ENCODE results near the gene WDCP.

Gene WDCP

DNA sequence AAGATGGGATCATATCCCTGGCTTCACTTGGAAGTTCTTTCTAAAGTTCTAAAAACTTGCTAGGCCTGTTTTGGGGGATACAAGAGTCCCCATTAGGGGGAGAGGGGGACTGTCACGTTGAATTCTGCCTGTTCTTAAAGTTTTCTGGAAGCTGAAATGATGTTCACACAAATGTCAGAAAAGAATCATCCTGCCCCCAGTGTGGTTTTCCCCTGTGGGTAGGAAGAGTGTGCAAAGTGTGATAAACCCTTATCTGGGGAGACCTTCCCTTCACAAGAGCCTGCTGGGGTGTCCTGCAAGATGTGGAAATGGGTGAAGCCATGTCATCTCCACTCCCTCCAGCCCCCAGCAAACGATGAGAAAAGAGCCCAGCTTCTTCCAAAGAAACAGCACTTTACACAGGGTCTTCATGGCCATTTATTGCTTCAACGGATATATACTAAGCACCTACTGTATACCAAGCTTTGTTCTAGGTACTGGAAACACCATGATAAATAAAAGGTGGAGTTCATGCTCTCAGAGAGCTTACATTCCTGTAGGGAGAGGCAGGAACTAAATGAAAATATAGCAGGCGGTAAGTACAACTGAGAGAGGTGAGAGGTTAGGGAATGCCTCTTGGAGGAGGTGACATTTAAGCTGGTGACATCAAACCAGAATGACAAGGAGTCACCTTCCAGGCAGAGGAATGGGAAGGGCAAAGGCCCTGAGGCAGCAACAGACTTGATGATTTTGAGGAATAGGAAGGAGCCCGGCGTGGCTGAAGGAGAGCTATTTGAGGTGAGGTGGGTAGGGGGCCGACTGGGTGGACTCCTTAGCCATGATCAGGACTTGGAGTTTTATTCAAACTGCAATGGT lies 35.7 kb downstream of the WDCP start:
- no peak overlapping the region for H3K4me3 ChIP-seq (ENCODE audit: low read depth, low read length)
- no peaks in the 10 kb centered on the region for H3K36me3 ChIP-seq (ENCODE audit: control insufficient read depth, insufficient read depth, low read length)
- H3K4me1 ChIP-seq (ENCODE audit: control insufficient read depth, insufficient read depth, low read length): peaks cover 17% of the 10 kb centered on the region
- no peaks in the 10 kb centered on the region for H3K9me3 ChIP-seq (ENCODE audit: control insufficient read depth, insufficient read depth, low read length)
- peaks cover 14% of the 10 kb centered on the region for H3K27me3 ChIP-seq (ENCODE audit: control insufficient read depth, insufficient read depth, low read length)
- H3K27ac ChIP-seq (ENCODE audit: low read depth, low read length): no peak overlapping the region
- H3K9ac ChIP-seq (ENCODE audit: low read depth, low read length): no peak overlapping the region

DNA sequence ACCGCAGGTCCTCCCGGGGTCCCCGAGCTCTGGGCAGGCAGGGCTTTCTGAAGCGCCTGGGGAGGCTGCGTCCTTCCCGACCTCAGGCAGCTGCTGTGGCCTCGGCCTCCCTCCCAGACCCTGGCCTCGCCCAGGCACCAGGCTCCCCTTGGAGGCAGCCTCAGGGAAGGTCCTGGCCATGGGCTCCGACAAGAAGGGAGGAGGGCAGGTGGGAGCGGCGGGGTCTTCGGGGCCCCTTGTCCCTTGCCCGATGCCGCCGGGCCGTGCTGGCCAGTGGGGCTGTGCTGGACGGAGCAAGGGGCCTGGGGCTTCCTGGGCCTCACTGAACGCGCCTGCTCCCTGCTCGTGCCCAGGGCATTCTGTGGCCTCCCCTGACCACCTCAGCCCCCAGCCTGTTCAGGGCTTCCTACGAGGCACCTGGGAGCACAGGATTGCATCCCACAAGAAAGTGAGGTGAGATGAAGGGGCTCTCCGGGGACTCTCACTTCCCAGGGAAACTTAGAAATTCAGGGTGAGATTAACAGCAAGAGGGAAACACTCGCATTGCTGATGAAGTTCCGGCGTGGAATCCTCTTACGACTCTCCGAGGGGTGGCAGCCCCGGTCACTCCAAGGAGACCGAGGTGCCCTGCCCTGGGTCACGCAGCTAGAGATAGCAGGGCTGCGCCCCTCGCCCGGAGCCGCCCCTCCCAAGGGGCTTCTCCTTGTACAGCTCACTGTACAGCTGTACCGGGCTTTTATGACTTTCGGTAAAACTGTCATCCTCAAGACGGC lies 36.5 kb downstream of the WDCP start:
- H3K9ac ChIP-seq (ENCODE audit: low read depth, low read length): peak overlapping the region; percentile 59; the same call in 1 of the 2 replicates
- H3K4me3 ChIP-seq (ENCODE audit: low read depth, low read length): peak overlapping the region; percentile 66
- no peaks in the 10 kb centered on the region for H3K36me3 ChIP-seq (ENCODE audit: control insufficient read depth, insufficient read depth, low read length)
- peaks cover 14% of the 10 kb centered on the region for H3K27me3 ChIP-seq (ENCODE audit: control insufficient read depth, insufficient read depth, low read length)
- H3K9me3 ChIP-seq (ENCODE audit: control insufficient read depth, insufficient read depth, low read length): no peaks in the 10 kb centered on the region
- H3K4me1 ChIP-seq (ENCODE audit: control insufficient read depth, insufficient read depth, low read length): peaks cover 17% of the 10 kb centered on the region
- H3K27ac ChIP-seq (ENCODE audit: low read depth, low read length): no peak overlapping the region

- Histone ChIP-seq H3K9me3 (ENCODE audit: control insufficient read depth, insufficient read depth, low read length) (no peaks in the 10 kb centered on the region), H3K27me3 (ENCODE audit: control insufficient read depth, insufficient read depth, low read length) (peaks cover 14% of the 10 kb centered on the region), H3K4me1 (ENCODE audit: control insufficient read depth, insufficient read depth, low read length) (peaks cover 17% of the 10 kb centered on the region), H3K27ac (ENCODE audit: low read depth, low read length) (no peak within 1 kb of the TSS), H3K9ac (ENCODE audit: low read depth, low read length) (peak within 1 kb of the TSS; percentile 59), H3K4me3 (ENCODE audit: low read depth, low read length) (peak within 1 kb of the TSS; percentile 66), H3K36me3 (ENCODE audit: control insufficient read depth, insufficient read depth, low read length) (no peaks in the 10 kb centered on the region)
Measured at GRCh38 chr2:24009680-24010476, 37.3 kb downstream of the WDCP start, which contains the start of gene MFSD2B. Gene MFSD2B, plus strand, starts transcription at chr2:24010085. Its CDS starts 12 bp downstream, at chr2:24010097.

DNA sequence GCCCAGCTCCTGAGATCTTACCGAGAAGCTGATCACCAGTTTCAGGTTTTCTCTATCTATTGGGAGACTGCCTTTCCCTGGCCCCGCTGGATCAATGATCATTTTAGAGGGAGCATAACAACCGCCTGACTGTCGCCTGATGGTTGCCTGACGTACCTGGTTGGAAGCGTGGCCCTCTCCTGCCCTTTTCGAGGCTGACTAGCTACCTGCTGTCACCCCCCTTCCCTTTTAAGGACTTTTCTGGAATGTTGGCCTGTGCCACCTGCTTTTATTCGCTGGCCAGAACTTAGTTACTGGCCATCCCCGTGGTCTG lies 37.9 kb downstream of the WDCP start:
- H3K9ac ChIP-seq (ENCODE audit: low read depth, low read length): peak overlapping the region; percentile 59
- no peaks in the 10 kb centered on the region for H3K9me3 ChIP-seq (ENCODE audit: control insufficient read depth, insufficient read depth, low read length)
- H3K27ac ChIP-seq (ENCODE audit: low read depth, low read length): no peak overlapping the region
- peaks cover 14% of the 10 kb centered on the region for H3K27me3 ChIP-seq (ENCODE audit: control insufficient read depth, insufficient read depth, low read length)
- no peaks in the 10 kb centered on the region for H3K36me3 ChIP-seq (ENCODE audit: control insufficient read depth, insufficient read depth, low read length)
- peaks cover 17% of the 10 kb centered on the region for H3K4me1 ChIP-seq (ENCODE audit: control insufficient read depth, insufficient read depth, low read length)
- peak overlapping the region; percentile 66 for H3K4me3 ChIP-seq (ENCODE audit: low read depth, low read length)

GRCh38 chr2:24008672-24009366 lies 38.4 kb downstream of the WDCP start:
- Histone ChIP-seq H3K36me3 (ENCODE audit: control insufficient read depth, insufficient read depth, low read length) (no peaks in the 10 kb centered on the region), H3K27me3 (ENCODE audit: control insufficient read depth, insufficient read depth, low read length) (peaks cover 14% of the 10 kb centered on the region), H3K9me3 (ENCODE audit: control insufficient read depth, insufficient read depth, low read length) (no peaks in the 10 kb centered on the region), H3K9ac (ENCODE audit: low read depth, low read length) (no peak overlapping the region), H3K4me3 (ENCODE audit: low read depth, low read length) (no peak overlapping the region), H3K27ac (ENCODE audit: low read depth, low read length) (no peak overlapping the region), H3K4me1 (ENCODE audit: control insufficient read depth, insufficient read depth, low read length) (peaks cover 17% of the 10 kb centered on the region)

GRCh38 chr2:24007693-24008092 lies 39.5 kb downstream of the WDCP start:
- Histone ChIP-seq H3K9me3 (ENCODE audit: control insufficient read depth, insufficient read depth, low read length) (no peaks in the 10 kb centered on the region), H3K4me1 (ENCODE audit: control insufficient read depth, insufficient read depth, low read length) (peaks cover 17% of the 10 kb centered on the region), H3K27ac (ENCODE audit: low read depth, low read length) (no peak overlapping the region), H3K27me3 (ENCODE audit: control insufficient read depth, insufficient read depth, low read length) (peaks cover 14% of the 10 kb centered on the region), H3K36me3 (ENCODE audit: control insufficient read depth, insufficient read depth, low read length) (no peaks in the 10 kb centered on the region), H3K4me3 (ENCODE audit: low read depth, low read length) (no peak overlapping the region), H3K9ac (ENCODE audit: low read depth, low read length) (no peak overlapping the region)

- H3K9me3 ChIP-seq (ENCODE audit: control insufficient read depth, insufficient read depth, low read length): no peaks in the 10 kb centered on the region
- peaks cover 16% of the 10 kb centered on the region for H3K4me1 ChIP-seq (ENCODE audit: control insufficient read depth, insufficient read depth, low read length)
- H3K4me3 ChIP-seq (ENCODE audit: low read depth, low read length): no peak overlapping the region
- peaks cover 4% of the 10 kb centered on the region for H3K36me3 ChIP-seq (ENCODE audit: control insufficient read depth, insufficient read depth, low read length)
- no peak overlapping the region for H3K27ac ChIP-seq (ENCODE audit: low read depth, low read length)
- H3K9ac ChIP-seq (ENCODE audit: low read depth, low read length): no peak overlapping the region
- no peaks in the 10 kb centered on the region for H3K27me3 ChIP-seq (ENCODE audit: control insufficient read depth, insufficient read depth, low read length)
Measured at GRCh38 chr2:23994567-23994966, 52.6 kb downstream of the WDCP start.

GRCh38 chr2:23993736-23994269 lies 53.4 kb downstream of the WDCP start:
- no peak overlapping the region for H3K27ac ChIP-seq (ENCODE audit: low read depth, low read length)
- H3K4me1 ChIP-seq (ENCODE audit: control insufficient read depth, insufficient read depth, low read length): peaks cover 16% of the 10 kb centered on the region
- H3K36me3 ChIP-seq (ENCODE audit: control insufficient read depth, insufficient read depth, low read length): peaks cover 3% of the 10 kb centered on the region; the same call in 1 of the 2 replicates
- no peaks in the 10 kb centered on the region for H3K27me3 ChIP-seq (ENCODE audit: control insufficient read depth, insufficient read depth, low read length)
- H3K4me3 ChIP-seq (ENCODE audit: low read depth, low read length): no peak overlapping the region
- no peak overlapping the region for H3K9ac ChIP-seq (ENCODE audit: low read depth, low read length)
- H3K9me3 ChIP-seq (ENCODE audit: control insufficient read depth, insufficient read depth, low read length): no peaks in the 10 kb centered on the region

DNA sequence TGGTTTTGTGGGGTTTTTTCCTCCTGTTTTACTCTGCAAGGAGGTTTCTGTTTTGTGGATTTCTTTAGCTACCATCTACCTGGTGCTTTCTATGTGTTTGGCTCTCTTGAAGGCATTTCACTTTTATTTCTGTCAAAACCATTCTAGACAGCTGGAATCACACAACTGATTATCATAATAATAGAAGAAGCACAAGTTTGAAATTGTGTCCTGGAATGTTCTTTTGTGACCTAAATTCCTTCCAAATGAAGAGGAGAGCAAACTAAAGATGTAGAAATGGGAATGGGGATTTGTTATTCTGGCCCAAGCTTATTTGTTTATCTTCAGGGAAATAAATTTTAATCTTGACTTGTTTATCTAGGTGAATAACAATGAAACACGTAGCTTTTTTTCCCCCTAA lies 54.3 kb downstream of the WDCP start:
- Histone ChIP-seq H3K9me3 (ENCODE audit: control insufficient read depth, insufficient read depth, low read length) (no peaks in the 10 kb centered on the region), H3K27me3 (ENCODE audit: control insufficient read depth, insufficient read depth, low read length) (no peaks in the 10 kb centered on the region), H3K4me1 (ENCODE audit: control insufficient read depth, insufficient read depth, low read length) (peaks cover 16% of the 10 kb centered on the region), H3K27ac (ENCODE audit: low read depth, low read length) (peak overlapping the region; percentile 50), H3K4me3 (ENCODE audit: low read depth, low read length) (no peak overlapping the region; the same call in 1 of the 2 replicates), H3K9ac (ENCODE audit: low read depth, low read length) (no peak overlapping the region), H3K36me3 (ENCODE audit: control insufficient read depth, insufficient read depth, low read length) (peaks cover 9% of the 10 kb centered on the region; the same call in 1 of the 2 replicates)

DNA sequence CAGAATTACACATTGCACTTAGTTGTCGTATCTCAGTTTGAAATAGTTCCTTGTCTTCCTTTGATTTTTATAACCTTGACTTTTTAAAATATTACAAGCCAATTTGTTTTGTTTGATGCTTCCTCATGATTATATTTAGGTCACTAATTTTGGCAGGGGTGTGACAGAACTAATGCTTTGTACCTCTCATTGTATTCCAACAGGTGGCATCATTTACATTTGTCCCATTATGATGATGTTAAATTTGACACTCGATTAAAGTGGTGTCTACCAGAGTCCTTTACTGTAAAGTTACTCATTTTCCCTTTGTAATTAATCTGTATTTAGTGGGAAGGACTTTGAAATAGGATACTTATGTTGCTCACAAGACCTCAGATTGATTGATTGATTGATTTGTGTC lies 58.8 kb downstream of the WDCP start:
- H3K27me3 ChIP-seq (ENCODE audit: control insufficient read depth, insufficient read depth, low read length): no peaks in the 10 kb centered on the region
- H3K4me3 ChIP-seq (ENCODE audit: low read depth, low read length): no peak overlapping the region
- no peaks in the 10 kb centered on the region for H3K9me3 ChIP-seq (ENCODE audit: control insufficient read depth, insufficient read depth, low read length)
- no peak overlapping the region for H3K9ac ChIP-seq (ENCODE audit: low read depth, low read length)
- H3K36me3 ChIP-seq (ENCODE audit: control insufficient read depth, insufficient read depth, low read length): peaks cover 25% of the 10 kb centered on the region
- peaks cover 12% of the 10 kb centered on the region for H3K4me1 ChIP-seq (ENCODE audit: control insufficient read depth, insufficient read depth, low read length)
- H3K27ac ChIP-seq (ENCODE audit: low read depth, low read length): no peak overlapping the region
